ENCODE results near the gene SALL4.

- no peak for TF ChIP-seq EP300 (IDR thresholded peaks at IDR 0.05)
- TF ChIP-seq POLR2A (IDR thresholded peaks at IDR 0.05), result no peak
- TF ChIP-seq, protein P1, sequence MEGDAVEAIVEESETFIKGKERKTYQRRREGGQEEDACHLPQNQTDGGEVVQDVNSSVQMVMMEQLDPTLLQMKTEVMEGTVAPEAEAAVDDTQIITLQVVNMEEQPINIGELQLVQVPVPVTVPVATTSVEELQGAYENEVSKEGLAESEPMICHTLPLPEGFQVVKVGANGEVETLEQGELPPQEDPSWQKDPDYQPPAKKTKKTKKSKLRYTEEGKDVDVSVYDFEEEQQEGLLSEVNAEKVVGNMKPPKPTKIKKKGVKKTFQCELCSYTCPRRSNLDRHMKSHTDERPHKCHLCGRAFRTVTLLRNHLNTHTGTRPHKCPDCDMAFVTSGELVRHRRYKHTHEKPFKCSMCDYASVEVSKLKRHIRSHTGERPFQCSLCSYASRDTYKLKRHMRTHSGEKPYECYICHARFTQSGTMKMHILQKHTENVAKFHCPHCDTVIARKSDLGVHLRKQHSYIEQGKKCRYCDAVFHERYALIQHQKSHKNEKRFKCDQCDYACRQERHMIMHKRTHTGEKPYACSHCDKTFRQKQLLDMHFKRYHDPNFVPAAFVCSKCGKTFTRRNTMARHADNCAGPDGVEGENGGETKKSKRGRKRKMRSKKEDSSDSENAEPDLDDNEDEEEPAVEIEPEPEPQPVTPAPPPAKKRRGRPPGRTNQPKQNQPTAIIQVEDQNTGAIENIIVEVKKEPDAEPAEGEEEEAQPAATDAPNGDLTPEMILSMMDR (IDR thresholded peaks at IDR 0.05), result no peak
- no peak for TF ChIP-seq POLR2AphosphoS5 (IDR thresholded peaks at IDR 0.05)
Observed at GRCh38 chr20:51833326-51833725, 31.0 kb upstream of the SALL4 start.

Data from stomach (tissue), 4 donors.